Suprapubic skin (tissue), 3 donors: ENCODE data around the gene AHNAK2.

Experiments
- CTCF ChIP-seq, 2 donors: fragments of 200-600 bp in 1 of 2; fragments of 450-650 bp in 1 of 2; sonication (generic) in 1 of 2; IDR thresholded peaks; one replicate each; pipeline ENCODE4 v1.5.1; 2016 to 2019; ENCODE audit warnings: antibody characterized with exemption in 2 of 2, mild to moderate bottlenecking in 1 of 2, moderate library complexity in 1 of 2
- POLR2A ChIP-seq, 2 donors: fragments of 450-650 bp; IDR thresholded peaks; one replicate each; pipeline ENCODE4 v1.6.1; 2017; ENCODE audit warnings: antibody characterized with exemption in 2 of 2, mild to moderate bottlenecking in 2 of 2, moderate library complexity in 2 of 2

GRCh38 chr14:105019861-105020814 lies 42.0 kb upstream of the AHNAK2 start:
- TF ChIP-seq POLR2A (IDR thresholded peaks at IDR 0.05) = no peak
- TF ChIP-seq CTCF (IDR thresholded peaks at IDR 0.05) = no peak
